ENCODE data around the gene HYDIN.
"Not testable (repeated sequence)": the region's sequence is repeated elsewhere in the genome, so short reads cannot be mapped to it uniquely, and the experiment has no call there.

The HYDIN gene

GRCh38 chr16:70987019-70987715 is 243.4 kb downstream of the HYDIN start:
- not testable (repeated sequence) for DNase-seq

GRCh38 chr16:70984675-70985074 is 245.8 kb downstream of the HYDIN start:
- not testable (repeated sequence) for DNase-seq

GRCh38 chr16:70968332-70968731 is 262.2 kb downstream of the HYDIN start:
- not testable (repeated sequence) for DNase-seq

GRCh38 chr16:70960169-70960568 is 270.4 kb downstream of the HYDIN start:
- not testable (repeated sequence) for DNase-seq

- not testable (repeated sequence) for DNase-seq
These were observed 275.6 kb downstream of the HYDIN start for GRCh38 chr16:70954922-70955321.

GRCh38 chr16:70953824-70954223 is 276.7 kb downstream of the HYDIN start:
- not testable (repeated sequence) for DNase-seq

GRCh38 chr16:70943551-70943950 is 287.0 kb downstream of the HYDIN start:
- not testable (repeated sequence) for DNase-seq

- not testable (repeated sequence) for DNase-seq
These were observed 290.7 kb downstream of the HYDIN start for GRCh38 chr16:70939690-70940359.

GRCh38 chr16:70936781-70937525 is 293.6 kb downstream of the HYDIN start:
- DNase-seq, result not testable (repeated sequence)

GRCh38 chr16:70935325-70935724 is 295.2 kb downstream of the HYDIN start:
- DNase-seq, result not testable (repeated sequence)

GRCh38 chr16:70933746-70934145 is 296.8 kb downstream of the HYDIN start:
- DNase-seq, result not testable (repeated sequence)

GRCh38 chr16:70930757-70931156 is 299.8 kb downstream of the HYDIN start:
- DNase-seq, result not testable (repeated sequence)

- DNase-seq, result not testable (repeated sequence)
These were observed 308.4 kb downstream of the HYDIN start for GRCh38 chr16:70922164-70922563.

- DNase-seq, result not testable (repeated sequence)
These were observed 309.9 kb downstream of the HYDIN start for GRCh38 chr16:70920661-70921060.

GRCh38 chr16:70888208-70888607 is 342.3 kb downstream of the HYDIN start:
- not testable (repeated sequence) for DNase-seq

GRCh38 chr16:70884652-70885051 is 345.9 kb downstream of the HYDIN start:
- not testable (repeated sequence) for DNase-seq

GRCh38 chr16:70882311-70882710 is 348.2 kb downstream of the HYDIN start:
- not testable (repeated sequence) for DNase-seq

GRCh38 chr16:70877895-70878294 is 352.6 kb downstream of the HYDIN start:
- not testable (repeated sequence) for DNase-seq

- not testable (repeated sequence) for DNase-seq
These were observed 354.1 kb downstream of the HYDIN start for GRCh38 chr16:70876442-70876841.

- DNase-seq, result not testable (repeated sequence)
These were observed 365.8 kb downstream of the HYDIN start for GRCh38 chr16:70864698-70865097.

- DNase-seq, result not testable (repeated sequence)
These were observed 368.5 kb downstream of the HYDIN start for GRCh38 chr16:70861996-70862395.

- DNase-seq, result not testable (repeated sequence)
These were observed 379.2 kb downstream of the HYDIN start for GRCh38 chr16:70851299-70851698.

GRCh38 chr16:70823498-70824118 is 406.9 kb downstream of the HYDIN start:
- not testable (repeated sequence) for DNase-seq

All from NCI-H526 treated with DMSO at 0.1 percent for 48 hours (cell line).